ENCODE data around the gene NPAT.

- TF ChIP-seq POLR2A (IDR thresholded peaks at IDR 0.05; ENCODE audit: low read length) = no peak
- no peak for TF ChIP-seq GATA1 (IDR thresholded peaks at IDR 0.05; ENCODE audit: low read depth, low read length)
Measured at GRCh38 chr11:108203075-108203474, 19.4 kb downstream of the NPAT start.
